Left lung (tissue), 10 donors: ENCODE data around the gene DNA2. TPM values are rescaled to one million over a fixed set of nuclear protein-coding genes. Genes with fewer than 3 reads are reported as not detected.
A peak's percentile ranks its signal among the peaks of the same experiment; 100 is the strongest.

Experiments
- ATAC-seq: fragments of 200-7000 bp; cut with Tn5 transposase; one replicate; pipeline ENCODE4 v1.9.1; 2020; ENCODE audit warnings: moderate library complexity
- DNase-seq, 4 donors: peaks; one replicate each; pipeline ENCODE4 v3.0.0-alpha.2; 2013 to 2020
- H3K27ac ChIP-seq, 2 donors: fragments of 200-600 bp; sonication (generic) in 1 of 2; one replicate each; pipeline versions ENCODE4 v1.5.0 to v1.8.0; 2020 to 2021
- H3K27me3 ChIP-seq, 2 donors: fragments of 200-600 bp; sonication (generic) in 1 of 2; one replicate each; pipeline versions ENCODE4 v1.5.0 to v1.8.0; 2020 to 2021
- H3K36me3 ChIP-seq, 2 donors: fragments of 200-600 bp; sonication (generic) in 1 of 2; one replicate each; pipeline versions ENCODE4 v1.5.0 to v1.8.0; 2020 to 2021
- H3K4me1 ChIP-seq, 2 donors: fragments of 200-600 bp; one replicate each; pipeline ENCODE4 v1.8.0; 2021
- H3K4me3 ChIP-seq, 2 donors: fragments of 200-600 bp; sonication (generic) in 1 of 2; one replicate each; pipeline versions ENCODE4 v1.5.0 to v1.8.0; 2020 to 2021; ENCODE audit warnings: mild to moderate bottlenecking in 1 of 2
- H3K9me3 ChIP-seq, 2 donors: fragments of 200-600 bp; sonication (generic) in 1 of 2; one replicate each; pipeline versions ENCODE4 v1.5.0 to v1.8.0; 2020 to 2021
- CTCF ChIP-seq, 2 donors: fragments of 200-600 bp; sonication (generic) in 1 of 2; IDR thresholded peaks; one replicate each; pipeline versions ENCODE4 v1.5.0 to v1.8.0; 2021; ENCODE audit warnings: antibody characterized with exemption in 2 of 2
- intact Hi-C, 2 donors: fragments of 100-400 bp; cut with DNase I; formaldehyde crosslinking; loops; one replicate each; pipeline versions ENCODE4 v1.11.2 to v1.14.2; 2022
- polyA plus RNA-seq, 6 donors: library from polyadenylated mRNA; unstranded; fragments of 120-200 nt; gene quantifications; one replicate each; pipeline ENCODE4 v1.2.1, GENCODE V29; 2013; ENCODE audit not compliant: insufficient read length in 6 of 6
- total RNA-seq, 2 donors: library from RNA; stranded (reverse); fragmentation: NEBNext Ultra II Directional; extraction: Animal tissue kit (Norgen Biotek cat#: 25700); gene quantifications; one replicate each; pipeline ENCODE4 v1.2.1, GENCODE V29; 2021
- donor health status: DM: no; HTN: yes; CAD: no.
- donor health status: DM: no; HTN: no; CAD: no.

Gene DNA2
- total and polyA plus RNA-seq, 8 donors, result 7.2 to 14.6 (median 10.3) TPM

- DNase-seq (peak; percentile 75 to 97 (median 89)), ATAC-seq (peak; percentile 98)
- Histone ChIP-seq H3K4me3 (peak within 1 kb of the TSS; percentile 97 to 98), H3K27me3 (no peaks in the 10 kb centered on the region), H3K4me1 (peaks cover 0 to 18% of the 10 kb centered on the region in 2 donors), H3K9me3 (no peaks in the 10 kb centered on the region), H3K27ac (peak within 1 kb of the TSS; percentile 89 to 90), H3K36me3 (no peaks in the 10 kb centered on the region)
- TF ChIP-seq CTCF (IDR thresholded peaks at IDR 0.05), result peak; percentile 68 to 79
- intact Hi-C loops, result no loop called here
These were observed 64.8 kb downstream of the DNA2 start, which contains the start of gene RUFY2 for GRCh38 chr10:68406815-68407548. RUFY2 (minus strand) TSS chr10:68407277; CDS start chr10:68407189, 88 bp downstream.

- peak; percentile 58 to 88 (median 72) for DNase-seq
- ATAC-seq, result peak; percentile 80
- intact Hi-C loops, result no loop called here
- Histone ChIP-seq H3K9me3 (no peaks in the 10 kb centered on the region), H3K27ac (peak overlapping the region; percentile 89 to 90), H3K36me3 (peaks cover 0 to 3% of the 10 kb centered on the region in 2 donors), H3K4me1 (peaks cover 0 to 18% of the 10 kb centered on the region in 2 donors), H3K4me3 (peak overlapping the region; percentile 97 to 98), H3K27me3 (no peaks in the 10 kb centered on the region)
- no peak for TF ChIP-seq CTCF (IDR thresholded peaks at IDR 0.05)
These were observed 65.5 kb downstream of the DNA2 start for GRCh38 chr10:68406111-68406814.

- no peaks in the 10 kb centered on the region for H3K9me3 ChIP-seq
- no peak for TF ChIP-seq CTCF (IDR thresholded peaks at IDR 0.05)
- ATAC-seq (no peak), DNase-seq (no peak)
- no peak overlapping the region for H3K27ac ChIP-seq
- H3K36me3 ChIP-seq, result peaks cover 0 to 20% of the 10 kb centered on the region in 2 donors
- H3K4me1 ChIP-seq, result peaks cover 0 to 18% of the 10 kb centered on the region in 2 donors
- no peaks in the 10 kb centered on the region for H3K27me3 ChIP-seq
- intact Hi-C loops, result no loop called here
- H3K4me3 ChIP-seq, result no peak overlapping the region
These were observed 68.1 kb downstream of the DNA2 start for GRCh38 chr10:68403701-68404100.

- peaks cover 0 to 18% of the 10 kb centered on the region in 2 donors for H3K4me1 ChIP-seq
- no peak for TF ChIP-seq CTCF (IDR thresholded peaks at IDR 0.05)
- intact Hi-C loops, result no loop called here
- H3K27me3 ChIP-seq, result no peaks in the 10 kb centered on the region
- no peak overlapping the region for H3K27ac ChIP-seq
- no peaks in the 10 kb centered on the region for H3K9me3 ChIP-seq
- H3K36me3 ChIP-seq, result peaks cover 0 to 25% of the 10 kb centered on the region in 2 donors
- DNase-seq (no peak), ATAC-seq (no peak)
- H3K4me3 ChIP-seq, result no peak overlapping the region
These were observed 69.5 kb downstream of the DNA2 start for GRCh38 chr10:68402276-68402675.

GRCh38 chr10:68397005-68397404 is 74.8 kb downstream of the DNA2 start:
- intact Hi-C loops, result no loop called here
- H3K27ac ChIP-seq, result no peak overlapping the region
- peaks cover 0 to 70% of the 10 kb centered on the region in 2 donors for H3K36me3 ChIP-seq
- DNase-seq, result no peak
- ATAC-seq, result no peak
- H3K9me3 ChIP-seq, result no peaks in the 10 kb centered on the region
- TF ChIP-seq CTCF (IDR thresholded peaks at IDR 0.05), result no peak
- H3K4me3 ChIP-seq, result no peak overlapping the region
- H3K4me1 ChIP-seq, result no peaks in the 10 kb centered on the region
- H3K27me3 ChIP-seq, result no peaks in the 10 kb centered on the region
